Body of pancreas (tissue), 4 donors: ENCODE measurements around the gene RALGPS2.

Source experiments
- POLR2A ChIP-seq, 3 donors: fragments of 450-650 bp; IDR thresholded peaks; one replicate each; pipeline ENCODE4 v1.6.1; 2016; ENCODE audit warnings: antibody characterized with exemption in 3 of 3, mild to moderate bottlenecking in 2 of 3
- TF ChIP-seq, protein P1 (sequence below), 7 experiments: fragments of 450-650 bp in 4 of 7; fragments of 200-600 bp in 3 of 7; sonication (generic) in 3 of 7; IDR thresholded peaks; one replicate each; pipeline ENCODE4 v1.5.1; 2016 to 2019; ENCODE audit warnings: antibody characterized with exemption in 7 of 7

DNA sequence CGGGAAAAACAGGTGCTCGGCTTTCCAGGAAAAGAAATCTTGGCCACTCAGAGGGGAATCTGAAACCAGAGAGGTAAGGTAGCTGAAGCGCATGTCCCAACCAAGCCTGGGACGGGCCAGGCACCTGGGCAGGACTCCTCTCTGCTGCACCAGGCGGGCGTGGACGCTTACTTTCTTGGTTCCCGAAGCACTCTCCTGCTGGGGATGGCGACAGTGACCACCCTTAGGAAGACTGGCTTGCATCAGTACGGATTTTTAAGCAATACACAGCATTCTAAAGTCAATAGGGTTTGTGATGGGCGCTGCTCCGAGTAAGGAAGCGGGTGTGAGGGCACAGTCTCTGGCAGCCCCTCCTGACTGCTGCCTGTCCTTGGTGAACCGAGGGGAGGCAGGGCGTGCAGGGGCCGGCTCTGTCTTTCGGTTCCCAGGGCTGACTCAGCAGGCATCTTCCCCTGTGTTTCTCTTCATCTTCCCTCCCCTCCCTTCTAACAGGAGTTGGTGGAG lies 220.8 kb downstream of the RALGPS2 start:
- TF ChIP-seq, protein P1, sequence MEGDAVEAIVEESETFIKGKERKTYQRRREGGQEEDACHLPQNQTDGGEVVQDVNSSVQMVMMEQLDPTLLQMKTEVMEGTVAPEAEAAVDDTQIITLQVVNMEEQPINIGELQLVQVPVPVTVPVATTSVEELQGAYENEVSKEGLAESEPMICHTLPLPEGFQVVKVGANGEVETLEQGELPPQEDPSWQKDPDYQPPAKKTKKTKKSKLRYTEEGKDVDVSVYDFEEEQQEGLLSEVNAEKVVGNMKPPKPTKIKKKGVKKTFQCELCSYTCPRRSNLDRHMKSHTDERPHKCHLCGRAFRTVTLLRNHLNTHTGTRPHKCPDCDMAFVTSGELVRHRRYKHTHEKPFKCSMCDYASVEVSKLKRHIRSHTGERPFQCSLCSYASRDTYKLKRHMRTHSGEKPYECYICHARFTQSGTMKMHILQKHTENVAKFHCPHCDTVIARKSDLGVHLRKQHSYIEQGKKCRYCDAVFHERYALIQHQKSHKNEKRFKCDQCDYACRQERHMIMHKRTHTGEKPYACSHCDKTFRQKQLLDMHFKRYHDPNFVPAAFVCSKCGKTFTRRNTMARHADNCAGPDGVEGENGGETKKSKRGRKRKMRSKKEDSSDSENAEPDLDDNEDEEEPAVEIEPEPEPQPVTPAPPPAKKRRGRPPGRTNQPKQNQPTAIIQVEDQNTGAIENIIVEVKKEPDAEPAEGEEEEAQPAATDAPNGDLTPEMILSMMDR (IDR thresholded peaks at IDR 0.05): no peak
- TF ChIP-seq POLR2A (IDR thresholded peaks at IDR 0.05): no peak
